ENCODE data around the gene FAXC. TPM values are rescaled to one million over a fixed set of nuclear protein-coding genes. Genes with fewer than 3 reads are reported as not detected.
"Not testable (repeated sequence)": the region's sequence is repeated elsewhere in the genome, so short reads cannot be mapped to it uniquely, and the experiment has no call there.

Gene FAXC
- total RNA-seq, 2 experiments from 2014 or later = not detected

- no peaks in the 10 kb centered on the region for H3K9me3 Mint-ChIP-seq
- H3K4me3 Mint-ChIP-seq = no peak overlapping the region
- POLR2A ChIA-PET = no interaction called here
- no peaks in the 10 kb centered on the region for H3K4me1 Mint-ChIP-seq
- no peaks in the 10 kb centered on the region for H3K36me3 Mint-ChIP-seq
- H3K27ac Mint-ChIP-seq = no peak overlapping the region
- DNase-seq (no peak), ATAC-seq (ENCODE audit: low read depth) (no peak)
- H3K27me3 Mint-ChIP-seq = peaks cover 7% of the 10 kb centered on the region
These were observed 59.8 kb downstream of the FAXC start for GRCh38 chr6:99289701-99290100.

DNA sequence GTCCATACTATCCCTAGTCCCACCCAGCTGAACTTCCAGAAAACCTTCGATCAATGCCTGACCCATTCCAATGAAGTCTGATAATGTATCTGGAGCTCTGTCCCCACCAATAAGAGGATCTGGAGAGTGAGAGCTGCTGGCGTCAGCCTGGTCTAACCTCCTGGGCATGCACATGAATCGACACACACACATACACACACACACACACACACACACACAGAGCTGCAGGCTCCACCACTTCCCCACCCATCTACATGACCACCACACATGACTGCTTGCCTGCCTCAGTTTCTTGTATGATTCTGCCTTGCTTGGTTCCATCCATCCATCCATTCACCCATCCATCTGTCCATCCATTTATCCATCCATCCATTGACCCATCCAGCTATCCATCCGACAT lies 60.8 kb downstream of the FAXC start:
- ATAC-seq (ENCODE audit: low read depth) (no peak), DNase-seq (no peak)
- POLR2A ChIA-PET = no interaction called here
- Mint-ChIP-seq H3K27ac (no peak overlapping the region), H3K9me3 (no peaks in the 10 kb centered on the region), H3K27me3 (peaks cover 7% of the 10 kb centered on the region), H3K36me3 (no peaks in the 10 kb centered on the region), H3K4me1 (no peaks in the 10 kb centered on the region), H3K4me3 (no peak overlapping the region)

DNA sequence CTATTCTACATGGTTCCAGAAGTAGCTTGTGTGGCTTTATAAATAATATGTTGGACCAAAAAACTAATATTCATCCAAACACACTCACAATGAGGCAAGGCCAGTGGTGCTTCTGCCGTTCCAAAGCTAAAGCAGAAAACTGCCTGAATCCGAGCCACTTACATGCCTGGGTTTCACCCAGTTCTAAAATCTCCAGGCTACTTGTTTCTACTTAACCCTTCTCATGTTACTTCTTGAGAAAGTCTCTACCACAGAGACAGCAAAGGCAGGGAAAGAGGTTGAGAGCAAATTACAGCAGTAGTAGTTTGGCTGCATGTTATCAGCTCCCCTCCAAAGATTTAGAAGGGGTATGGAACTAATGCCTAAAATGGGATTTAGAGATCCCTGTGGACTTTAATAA lies 62.0 kb downstream of the FAXC start:
- no peak overlapping the region for H3K4me3 Mint-ChIP-seq
- H3K27me3 Mint-ChIP-seq = peaks cover 14% of the 10 kb centered on the region
- no peak for DNase-seq
- POLR2A ChIA-PET = no interaction called here
- no peak overlapping the region for H3K27ac Mint-ChIP-seq
- H3K36me3 Mint-ChIP-seq = no peaks in the 10 kb centered on the region
- ATAC-seq (ENCODE audit: low read depth) = no peak
- H3K4me1 Mint-ChIP-seq = no peaks in the 10 kb centered on the region
- no peaks in the 10 kb centered on the region for H3K9me3 Mint-ChIP-seq

GRCh38 chr6:99285881-99286280 lies 63.6 kb downstream of the FAXC start:
- POLR2A ChIA-PET = no interaction called here
- H3K36me3 Mint-ChIP-seq = no peaks in the 10 kb centered on the region

DNA sequence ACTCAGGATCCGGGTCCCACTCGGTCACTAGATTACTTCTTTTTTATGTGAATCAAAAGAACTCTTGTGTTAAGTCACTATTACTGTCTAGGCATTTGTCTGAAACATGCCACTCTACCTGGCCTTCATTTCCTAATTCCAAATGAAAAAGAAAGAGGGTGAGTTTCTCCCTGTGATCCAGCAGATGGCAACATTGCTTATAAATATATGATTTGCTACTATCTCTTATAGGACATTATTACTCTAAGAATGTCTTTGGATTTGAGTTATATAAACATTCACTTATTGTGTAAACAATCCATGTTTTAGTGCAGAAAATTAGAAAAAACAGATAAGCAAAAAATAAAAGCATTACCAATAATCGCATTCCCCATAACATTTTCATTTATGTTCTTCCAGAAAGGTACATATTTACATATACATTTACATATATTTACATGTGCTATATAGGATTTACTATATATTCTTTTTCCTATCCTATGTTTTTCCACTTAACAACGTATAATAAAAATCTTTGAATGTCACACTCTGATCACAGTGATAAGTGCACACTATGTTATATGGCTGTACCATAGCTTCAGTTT lies 66.9 kb downstream of the FAXC start:
- H3K4me3 Mint-ChIP-seq = no peak overlapping the region
- no peaks in the 10 kb centered on the region for H3K4me1 Mint-ChIP-seq
- DNase-seq (no peak), ATAC-seq (ENCODE audit: low read depth) (no peak)
- H3K27ac Mint-ChIP-seq = no peak overlapping the region
- peaks cover 18% of the 10 kb centered on the region for H3K27me3 Mint-ChIP-seq
- H3K9me3 Mint-ChIP-seq = no peaks in the 10 kb centered on the region
- POLR2A ChIA-PET = no interaction called here
- no peaks in the 10 kb centered on the region for H3K36me3 Mint-ChIP-seq

More at GRCh38 chr6:99285881-99286280, 63.6 kb downstream of the FAXC start:
- Mint-ChIP-seq H3K4me3 (no peak overlapping the region), H3K27me3 (peaks cover 14% of the 10 kb centered on the region), H3K27ac (no peak overlapping the region), H3K9me3 (no peaks in the 10 kb centered on the region), H3K4me1 (no peaks in the 10 kb centered on the region)
- ATAC-seq (ENCODE audit: low read depth) (no peak), DNase-seq (no peak)

- DNase-seq (no peak), ATAC-seq (ENCODE audit: low read depth) (no peak)
- no peaks in the 10 kb centered on the region for H3K4me1 Mint-ChIP-seq
- peaks cover 18% of the 10 kb centered on the region for H3K27me3 Mint-ChIP-seq
- H3K27ac Mint-ChIP-seq = no peak overlapping the region
- H3K36me3 Mint-ChIP-seq = no peaks in the 10 kb centered on the region
- POLR2A ChIA-PET = no interaction called here
- no peak overlapping the region for H3K4me3 Mint-ChIP-seq
- H3K9me3 Mint-ChIP-seq = no peaks in the 10 kb centered on the region
These were observed 72.7 kb downstream of the FAXC start for GRCh38 chr6:99276747-99277146.

GRCh38 chr6:99270826-99271225 lies 78.6 kb downstream of the FAXC start:
- H3K4me1 Mint-ChIP-seq = no peaks in the 10 kb centered on the region

GRCh38 chr6:99270030-99270429 lies 79.4 kb downstream of the FAXC start:
- no peak overlapping the region for H3K4me3 Mint-ChIP-seq
- no peak for DNase-seq
- POLR2A ChIA-PET = no interaction called here
- H3K9me3 Mint-ChIP-seq = no peaks in the 10 kb centered on the region
- H3K27me3 Mint-ChIP-seq = peaks cover 9% of the 10 kb centered on the region
- H3K4me1 Mint-ChIP-seq = no peaks in the 10 kb centered on the region
- no peak overlapping the region for H3K27ac Mint-ChIP-seq
- ATAC-seq (ENCODE audit: low read depth) = no peak
- H3K36me3 Mint-ChIP-seq = no peaks in the 10 kb centered on the region

More at GRCh38 chr6:99270826-99271225, 78.6 kb downstream of the FAXC start:
- no peaks in the 10 kb centered on the region for H3K36me3 Mint-ChIP-seq
- H3K4me3 Mint-ChIP-seq = no peak overlapping the region
- POLR2A ChIA-PET = no interaction called here
- ATAC-seq (ENCODE audit: low read depth) = no peak
- H3K27me3 Mint-ChIP-seq = peaks cover 12% of the 10 kb centered on the region
- no peak for DNase-seq
- H3K27ac Mint-ChIP-seq = no peak overlapping the region
- no peaks in the 10 kb centered on the region for H3K9me3 Mint-ChIP-seq

GRCh38 chr6:99269207-99269606 lies 80.3 kb downstream of the FAXC start:
- ATAC-seq (ENCODE audit: low read depth) (no peak), DNase-seq (no peak)
- Mint-ChIP-seq H3K4me1 (no peaks in the 10 kb centered on the region), H3K4me3 (no peak overlapping the region), H3K36me3 (no peaks in the 10 kb centered on the region), H3K27ac (no peak overlapping the region), H3K27me3 (peaks cover 7% of the 10 kb centered on the region), H3K9me3 (no peaks in the 10 kb centered on the region)
- POLR2A ChIA-PET = no interaction called here

DNA sequence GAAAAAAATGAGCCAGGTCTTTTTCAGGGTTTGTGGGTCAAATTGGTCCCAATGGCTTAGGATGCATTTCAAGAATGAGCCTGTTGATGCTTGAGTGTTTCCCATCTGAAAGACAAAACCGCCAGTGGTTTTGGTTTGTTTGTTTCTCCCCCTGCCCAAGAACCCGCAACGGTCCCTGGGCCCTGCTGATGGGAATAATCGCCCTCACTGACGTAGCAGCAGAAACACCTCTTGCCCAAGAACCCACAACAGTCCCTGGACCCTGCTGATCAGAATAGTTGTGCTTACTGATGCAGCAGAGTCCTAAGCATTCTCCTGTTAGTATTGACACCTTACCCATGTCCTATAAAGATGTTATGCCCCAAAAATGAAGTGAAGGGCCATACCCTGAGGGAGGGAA lies 82.5 kb downstream of the FAXC start:
- H3K4me3 Mint-ChIP-seq; H3K27me3 Mint-ChIP-seq; H3K4me1 Mint-ChIP-seq; H3K36me3 Mint-ChIP-seq; H3K27ac Mint-ChIP-seq; ATAC-seq (ENCODE audit: low read depth); H3K9me3 Mint-ChIP-seq; POLR2A ChIA-PET; DNase-seq: not testable (repeated sequence)

DNA sequence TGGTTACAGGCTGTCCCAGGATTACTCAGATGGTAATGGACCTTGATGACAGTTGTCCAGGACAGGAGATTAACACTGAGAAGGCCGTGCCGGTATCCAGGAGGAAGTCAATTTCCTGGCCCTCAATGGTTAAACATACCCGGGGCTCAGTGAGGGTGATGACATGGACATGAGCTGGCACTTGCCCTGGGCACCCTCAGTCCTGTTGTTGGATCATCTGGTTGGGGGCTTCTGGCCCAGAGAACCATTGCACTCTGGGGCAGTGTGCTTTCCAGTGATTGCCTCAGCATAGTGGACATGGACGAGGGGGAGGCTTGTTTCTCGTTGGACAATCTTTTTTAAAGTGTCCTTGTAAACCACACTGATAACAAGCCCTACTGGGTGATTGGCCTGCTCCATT lies 84.0 kb downstream of the FAXC start:
- DNase-seq; H3K9me3 Mint-ChIP-seq; H3K27ac Mint-ChIP-seq; H3K27me3 Mint-ChIP-seq; POLR2A ChIA-PET; H3K36me3 Mint-ChIP-seq; H3K4me3 Mint-ChIP-seq; ATAC-seq (ENCODE audit: low read depth); H3K4me1 Mint-ChIP-seq: not testable (repeated sequence)

GRCh38 chr6:99254616-99255550 lies 94.6 kb downstream of the FAXC start:
- Mint-ChIP-seq H3K9me3 (no peaks in the 10 kb centered on the region), H3K27ac (no peak overlapping the region), H3K36me3 (no peaks in the 10 kb centered on the region), H3K27me3 (no peaks in the 10 kb centered on the region), H3K4me3 (no peak overlapping the region), H3K4me1 (no peaks in the 10 kb centered on the region)
- ATAC-seq (ENCODE audit: low read depth) (no peak), DNase-seq (no peak)
- POLR2A ChIA-PET = no interaction called here

GRCh38 chr6:99253271-99253670 lies 96.2 kb downstream of the FAXC start:
- DNase-seq (no peak), ATAC-seq (ENCODE audit: low read depth) (no peak)
- H3K9me3 Mint-ChIP-seq = no peaks in the 10 kb centered on the region
- H3K4me3 Mint-ChIP-seq = no peak overlapping the region
- no peaks in the 10 kb centered on the region for H3K4me1 Mint-ChIP-seq
- POLR2A ChIA-PET = no interaction called here
- H3K27ac Mint-ChIP-seq = no peak overlapping the region
- H3K36me3 Mint-ChIP-seq = no peaks in the 10 kb centered on the region
- H3K27me3 Mint-ChIP-seq = peaks cover 3% of the 10 kb centered on the region

DNA sequence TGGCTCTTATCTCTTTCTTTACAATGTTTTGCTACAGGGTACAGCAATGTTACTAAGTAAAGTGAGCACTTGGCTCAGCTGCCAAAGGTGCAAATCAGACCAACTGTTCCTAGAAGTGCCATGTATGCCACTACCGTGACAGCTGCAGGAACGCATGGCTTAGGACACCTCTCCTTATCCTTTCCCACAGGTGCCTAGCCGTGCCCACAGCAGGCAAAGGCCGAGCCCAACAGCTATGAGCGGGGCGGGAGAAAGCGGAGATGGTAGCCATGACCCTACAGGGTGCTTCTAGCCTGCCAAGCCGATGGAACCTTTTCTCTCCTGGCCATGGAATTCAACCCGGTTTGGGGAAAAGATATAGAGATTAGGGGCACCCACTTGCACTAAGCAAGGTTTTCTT lies 97.1 kb downstream of the FAXC start:
- DNase-seq (no peak), ATAC-seq (ENCODE audit: low read depth) (no peak)
- Mint-ChIP-seq H3K36me3 (no peaks in the 10 kb centered on the region), H3K4me1 (no peaks in the 10 kb centered on the region), H3K27ac (no peak overlapping the region), H3K9me3 (no peaks in the 10 kb centered on the region), H3K27me3 (peaks cover 3% of the 10 kb centered on the region), H3K4me3 (no peak overlapping the region)
- POLR2A ChIA-PET = no interaction called here
